ENCODE data around the gene HHLA2.

The HHLA2 gene

DNA sequence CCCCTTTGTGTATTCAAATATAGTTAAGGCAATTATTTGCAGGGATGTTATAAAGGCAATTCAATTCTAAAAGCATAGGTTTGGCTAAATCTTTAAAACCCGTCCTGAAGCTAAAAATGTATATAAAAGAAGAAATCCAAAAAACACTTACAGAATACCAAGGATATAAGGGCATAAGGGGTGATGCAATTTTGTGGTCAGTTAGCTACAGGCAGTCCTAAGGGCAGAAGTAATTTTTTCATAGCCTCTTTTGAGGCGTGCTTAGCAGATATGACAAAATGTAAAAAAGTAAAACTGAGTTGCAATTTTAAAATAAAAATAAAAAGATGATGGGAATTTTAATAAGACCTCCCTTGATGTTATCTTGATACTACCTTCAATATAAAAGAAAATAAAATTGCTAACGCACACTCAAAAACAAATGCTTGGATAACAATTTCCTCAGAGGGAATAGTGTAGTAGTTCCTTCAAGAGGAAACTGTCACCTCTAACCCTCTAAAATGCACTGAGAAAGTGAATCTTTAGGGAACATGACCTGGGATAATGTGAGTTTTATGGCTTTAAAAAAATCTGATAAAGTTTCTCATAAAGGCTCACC lies 109.8 kb downstream of the HHLA2 start:
- ATAC-seq, result peak; percentile 4; the same call in 1 of the 3 replicates
- no peak for TF ChIP-seq ESRRG (CRISPR knock-in tag; IDR thresholded peaks at IDR 0.05)
- no peak for TF ChIP-seq PPARA (CRISPR knock-in tag; IDR thresholded peaks at IDR 0.05; ENCODE audit: borderline replicate concordance)
- TF ChIP-seq, protein P1, sequence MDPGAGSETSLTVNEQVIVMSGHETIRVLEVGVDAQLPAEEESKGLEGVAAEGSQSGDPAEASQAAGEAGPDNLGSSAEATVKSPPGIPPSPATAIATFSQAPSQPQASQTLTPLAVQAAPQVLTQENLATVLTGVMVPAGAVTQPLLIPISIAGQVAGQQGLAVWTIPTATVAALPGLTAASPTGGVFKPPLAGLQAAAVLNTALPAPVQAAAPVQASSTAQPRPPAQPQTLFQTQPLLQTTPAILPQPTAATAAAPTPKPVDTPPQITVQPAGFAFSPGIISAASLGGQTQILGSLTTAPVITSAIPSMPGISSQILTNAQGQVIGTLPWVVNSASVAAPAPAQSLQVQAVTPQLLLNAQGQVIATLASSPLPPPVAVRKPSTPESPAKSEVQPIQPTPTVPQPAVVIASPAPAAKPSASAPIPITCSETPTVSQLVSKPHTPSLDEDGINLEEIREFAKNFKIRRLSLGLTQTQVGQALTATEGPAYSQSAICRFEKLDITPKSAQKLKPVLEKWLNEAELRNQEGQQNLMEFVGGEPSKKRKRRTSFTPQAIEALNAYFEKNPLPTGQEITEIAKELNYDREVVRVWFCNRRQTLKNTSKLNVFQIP (CRISPR knock-in tag; IDR thresholded peaks at IDR 0.05; ENCODE audit: borderline replicate concordance, low read depth), result no peak
- TF ChIP-seq ZFP3 (CRISPR knock-in tag; IDR thresholded peaks at IDR 0.05), result no peak
- TF ChIP-seq GLIS3 (CRISPR knock-in tag; IDR thresholded peaks at IDR 0.05), result no peak
- no peak for TF ChIP-seq TOX (CRISPR knock-in tag; IDR thresholded peaks at IDR 0.05; ENCODE audit: borderline replicate concordance)
- TF ChIP-seq, protein P2, sequence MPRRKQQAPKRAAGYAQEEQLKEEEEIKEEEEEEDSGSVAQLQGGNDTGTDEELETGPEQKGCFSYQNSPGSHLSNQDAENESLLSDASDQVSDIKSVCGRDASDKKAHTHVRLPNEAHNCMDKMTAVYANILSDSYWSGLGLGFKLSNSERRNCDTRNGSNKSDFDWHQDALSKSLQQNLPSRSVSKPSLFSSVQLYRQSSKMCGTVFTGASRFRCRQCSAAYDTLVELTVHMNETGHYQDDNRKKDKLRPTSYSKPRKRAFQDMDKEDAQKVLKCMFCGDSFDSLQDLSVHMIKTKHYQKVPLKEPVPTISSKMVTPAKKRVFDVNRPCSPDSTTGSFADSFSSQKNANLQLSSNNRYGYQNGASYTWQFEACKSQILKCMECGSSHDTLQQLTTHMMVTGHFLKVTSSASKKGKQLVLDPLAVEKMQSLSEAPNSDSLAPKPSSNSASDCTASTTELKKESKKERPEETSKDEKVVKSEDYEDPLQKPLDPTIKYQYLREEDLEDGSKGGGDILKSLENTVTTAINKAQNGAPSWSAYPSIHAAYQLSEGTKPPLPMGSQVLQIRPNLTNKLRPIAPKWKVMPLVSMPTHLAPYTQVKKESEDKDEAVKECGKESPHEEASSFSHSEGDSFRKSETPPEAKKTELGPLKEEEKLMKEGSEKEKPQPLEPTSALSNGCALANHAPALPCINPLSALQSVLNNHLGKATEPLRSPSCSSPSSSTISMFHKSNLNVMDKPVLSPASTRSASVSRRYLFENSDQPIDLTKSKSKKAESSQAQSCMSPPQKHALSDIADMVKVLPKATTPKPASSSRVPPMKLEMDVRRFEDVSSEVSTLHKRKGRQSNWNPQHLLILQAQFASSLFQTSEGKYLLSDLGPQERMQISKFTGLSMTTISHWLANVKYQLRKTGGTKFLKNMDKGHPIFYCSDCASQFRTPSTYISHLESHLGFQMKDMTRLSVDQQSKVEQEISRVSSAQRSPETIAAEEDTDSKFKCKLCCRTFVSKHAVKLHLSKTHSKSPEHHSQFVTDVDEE (CRISPR knock-in tag; IDR thresholded peaks at IDR 0.05), result no peak
- no peak for TF ChIP-seq TCF4 (CRISPR knock-in tag; IDR thresholded peaks at IDR 0.05; ENCODE audit: borderline replicate concordance)
- no peak for TF ChIP-seq ZC3H10 (CRISPR knock-in tag; IDR thresholded peaks at IDR 0.05)

DNA sequence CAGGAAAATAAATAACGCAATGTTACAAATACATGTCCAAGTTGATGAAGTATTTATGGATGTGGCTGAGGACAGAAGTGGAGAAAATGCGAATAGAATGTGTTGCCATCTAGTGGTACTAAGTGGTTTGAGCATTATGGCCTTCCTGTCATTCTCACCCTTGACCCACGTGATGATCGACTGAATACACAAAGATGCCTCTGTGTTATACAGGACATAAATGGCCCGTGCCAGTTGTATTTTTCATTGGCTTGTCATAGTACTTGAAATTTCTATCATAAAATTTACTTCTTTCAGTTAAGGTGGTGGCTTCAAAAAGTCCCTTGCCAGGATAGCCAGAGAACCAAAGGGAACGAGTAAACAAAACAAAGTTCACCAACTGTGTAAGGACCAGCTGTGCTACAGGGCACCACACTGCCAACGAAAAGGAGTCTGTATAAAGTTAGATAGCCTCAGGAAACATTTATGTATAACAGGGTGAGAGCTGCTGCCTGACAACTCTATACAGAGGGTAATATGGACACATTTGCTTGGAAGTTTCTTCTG lies 110.4 kb downstream of the HHLA2 start:
- TF ChIP-seq TOX (CRISPR knock-in tag; IDR thresholded peaks at IDR 0.05; ENCODE audit: borderline replicate concordance) (no peak), RARB (CRISPR knock-in tag; IDR thresholded peaks at IDR 0.05) (no peak), ZNF565 (CRISPR knock-in tag; conservative IDR thresholded peaks at IDR 0.05; ENCODE audit: low read depth) (no peak), TCF4 (CRISPR knock-in tag; IDR thresholded peaks at IDR 0.05; ENCODE audit: borderline replicate concordance) (no peak), BACH2 (CRISPR knock-in tag; IDR thresholded peaks at IDR 0.05; ENCODE audit: borderline replicate concordance) (no peak), CSDC2 (CRISPR knock-in tag; IDR thresholded peaks at IDR 0.05) (no peak), PPARA (CRISPR knock-in tag; IDR thresholded peaks at IDR 0.05; ENCODE audit: borderline replicate concordance) (no peak), ZNF70 (CRISPR knock-in tag; IDR thresholded peaks at IDR 0.05) (no peak), ZFP30 (CRISPR knock-in tag; IDR thresholded peaks at IDR 0.05) (no peak), OSR1 (CRISPR knock-in tag; IDR thresholded peaks at IDR 0.05) (no peak), ESRRG (CRISPR knock-in tag; IDR thresholded peaks at IDR 0.05) (no peak), ZFP3 (CRISPR knock-in tag; IDR thresholded peaks at IDR 0.05) (no peak), ARNTL (CRISPR knock-in tag; IDR thresholded peaks at IDR 0.05; ENCODE audit: borderline replicate concordance, low read depth) (no peak)
- TF ChIP-seq, protein P3, sequence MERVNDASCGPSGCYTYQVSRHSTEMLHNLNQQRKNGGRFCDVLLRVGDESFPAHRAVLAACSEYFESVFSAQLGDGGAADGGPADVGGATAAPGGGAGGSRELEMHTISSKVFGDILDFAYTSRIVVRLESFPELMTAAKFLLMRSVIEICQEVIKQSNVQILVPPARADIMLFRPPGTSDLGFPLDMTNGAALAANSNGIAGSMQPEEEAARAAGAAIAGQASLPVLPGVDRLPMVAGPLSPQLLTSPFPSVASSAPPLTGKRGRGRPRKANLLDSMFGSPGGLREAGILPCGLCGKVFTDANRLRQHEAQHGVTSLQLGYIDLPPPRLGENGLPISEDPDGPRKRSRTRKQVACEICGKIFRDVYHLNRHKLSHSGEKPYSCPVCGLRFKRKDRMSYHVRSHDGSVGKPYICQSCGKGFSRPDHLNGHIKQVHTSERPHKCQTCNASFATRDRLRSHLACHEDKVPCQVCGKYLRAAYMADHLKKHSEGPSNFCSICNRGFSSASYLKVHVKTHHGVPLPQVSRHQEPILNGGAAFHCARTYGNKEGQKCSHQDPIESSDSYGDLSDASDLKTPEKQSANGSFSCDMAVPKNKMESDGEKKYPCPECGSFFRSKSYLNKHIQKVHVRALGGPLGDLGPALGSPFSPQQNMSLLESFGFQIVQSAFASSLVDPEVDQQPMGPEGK (CRISPR knock-in tag; IDR thresholded peaks at IDR 0.05; ENCODE audit: borderline replicate concordance), result no peak
- TF ChIP-seq, protein P2 (CRISPR knock-in tag; IDR thresholded peaks at IDR 0.05), result no peak
- TF ChIP-seq, protein P4, sequence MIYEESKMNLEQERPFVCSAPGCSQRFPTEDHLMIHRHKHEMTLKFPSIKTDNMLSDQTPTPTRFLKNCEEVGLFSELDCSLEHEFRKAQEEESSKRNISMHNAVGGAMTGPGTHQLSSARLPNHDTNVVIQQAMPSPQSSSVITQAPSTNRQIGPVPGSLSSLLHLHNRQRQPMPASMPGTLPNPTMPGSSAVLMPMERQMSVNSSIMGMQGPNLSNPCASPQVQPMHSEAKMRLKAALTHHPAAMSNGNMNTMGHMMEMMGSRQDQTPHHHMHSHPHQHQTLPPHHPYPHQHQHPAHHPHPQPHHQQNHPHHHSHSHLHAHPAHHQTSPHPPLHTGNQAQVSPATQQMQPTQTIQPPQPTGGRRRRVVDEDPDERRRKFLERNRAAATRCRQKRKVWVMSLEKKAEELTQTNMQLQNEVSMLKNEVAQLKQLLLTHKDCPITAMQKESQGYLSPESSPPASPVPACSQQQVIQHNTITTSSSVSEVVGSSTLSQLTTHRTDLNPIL (CRISPR knock-in tag; IDR thresholded peaks at IDR 0.05; ENCODE audit: low read depth), result no peak
- TF ChIP-seq, protein P5, sequence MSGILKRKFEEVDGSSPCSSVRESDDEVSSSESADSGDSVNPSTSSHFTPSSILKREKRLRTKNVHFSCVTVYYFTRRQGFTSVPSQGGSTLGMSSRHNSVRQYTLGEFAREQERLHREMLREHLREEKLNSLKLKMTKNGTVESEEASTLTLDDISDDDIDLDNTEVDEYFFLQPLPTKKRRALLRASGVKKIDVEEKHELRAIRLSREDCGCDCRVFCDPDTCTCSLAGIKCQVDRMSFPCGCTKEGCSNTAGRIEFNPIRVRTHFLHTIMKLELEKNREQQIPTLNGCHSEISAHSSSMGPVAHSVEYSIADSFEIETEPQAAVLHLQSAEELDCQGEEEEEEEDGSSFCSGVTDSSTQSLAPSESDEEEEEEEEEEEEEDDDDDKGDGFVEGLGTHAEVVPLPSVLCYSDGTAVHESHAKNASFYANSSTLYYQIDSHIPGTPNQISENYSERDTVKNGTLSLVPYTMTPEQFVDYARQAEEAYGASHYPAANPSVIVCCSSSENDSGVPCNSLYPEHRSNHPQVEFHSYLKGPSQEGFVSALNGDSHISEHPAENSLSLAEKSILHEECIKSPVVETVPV (CRISPR knock-in tag; IDR thresholded peaks at IDR 0.05), result no peak
- ATAC-seq, result peak; percentile 82

Measured in SK-N-SH treated with all-trans-retinoic acid at 6 μM for 48 hours (cell line).